HG03280 (cell line): ENCODE results near the gene HTR3D.
"Not testable (repeated sequence)": the region's sequence is repeated elsewhere in the genome, so short reads cannot be mapped to it uniquely, and the experiment has no call there.

Experiments
- ATAC-seq: cut with Tn5 transposase; IDR thresholded peaks from one replicate; pipeline ENCODE4 v1.9.1; 2021; ENCODE audit warnings: mild to moderate bottlenecking, moderate library complexity; ENCODE audit not compliant: unreplicated experiment

Gene HTR3D, protein sequence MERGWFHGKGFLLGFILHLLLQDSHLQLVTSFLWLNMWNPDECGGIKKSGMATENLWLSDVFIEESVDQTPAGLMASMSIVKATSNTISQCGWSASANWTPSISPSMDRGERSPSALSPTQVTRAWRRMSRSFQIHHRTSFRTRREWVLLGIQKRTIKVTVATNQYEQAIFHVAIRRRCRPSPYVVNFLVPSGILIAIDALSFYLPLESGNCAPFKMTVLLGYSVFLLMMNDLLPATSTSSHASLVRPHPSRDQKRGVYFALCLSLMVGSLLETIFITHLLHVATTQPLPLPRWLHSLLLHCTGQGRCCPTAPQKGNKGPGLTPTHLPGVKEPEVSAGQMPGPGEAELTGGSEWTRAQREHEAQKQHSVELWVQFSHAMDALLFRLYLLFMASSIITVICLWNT

DNA sequence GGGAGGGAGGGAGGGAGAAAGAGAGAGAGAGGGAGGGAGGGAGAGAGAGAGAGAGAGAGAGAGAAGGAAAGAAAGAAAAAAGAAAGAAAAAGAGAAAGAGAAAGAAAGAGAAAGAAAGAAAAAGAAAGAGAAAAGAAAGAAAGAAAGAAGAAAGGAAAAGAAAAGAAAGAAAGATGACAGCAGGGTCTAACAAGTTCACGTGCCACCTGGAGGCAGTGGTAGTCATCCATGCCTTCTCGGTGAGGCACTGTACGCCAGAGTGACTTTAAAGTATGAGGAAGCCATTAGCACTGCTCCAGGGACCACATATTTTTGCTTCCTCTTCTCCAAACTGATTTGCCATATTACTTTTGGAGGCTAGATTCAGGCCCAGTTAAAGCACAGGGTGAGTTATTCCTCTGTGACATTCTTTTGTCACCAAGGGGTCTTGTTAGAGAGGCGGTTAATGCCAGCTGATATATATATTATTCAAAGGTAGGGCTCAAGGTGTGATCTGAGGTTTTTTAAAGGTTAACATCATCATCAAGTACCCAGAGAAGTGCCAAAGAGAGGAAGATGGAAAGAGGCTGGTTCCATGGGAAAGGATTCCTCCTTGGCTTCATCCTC lies at the start of gene HTR3D:
TSS of gene HTR3D (plus strand) at position 556 of the 606 bp plus-strand sequence. CDS start at position 556, 0 bp downstream.
- no peak for ATAC-seq

DNA sequence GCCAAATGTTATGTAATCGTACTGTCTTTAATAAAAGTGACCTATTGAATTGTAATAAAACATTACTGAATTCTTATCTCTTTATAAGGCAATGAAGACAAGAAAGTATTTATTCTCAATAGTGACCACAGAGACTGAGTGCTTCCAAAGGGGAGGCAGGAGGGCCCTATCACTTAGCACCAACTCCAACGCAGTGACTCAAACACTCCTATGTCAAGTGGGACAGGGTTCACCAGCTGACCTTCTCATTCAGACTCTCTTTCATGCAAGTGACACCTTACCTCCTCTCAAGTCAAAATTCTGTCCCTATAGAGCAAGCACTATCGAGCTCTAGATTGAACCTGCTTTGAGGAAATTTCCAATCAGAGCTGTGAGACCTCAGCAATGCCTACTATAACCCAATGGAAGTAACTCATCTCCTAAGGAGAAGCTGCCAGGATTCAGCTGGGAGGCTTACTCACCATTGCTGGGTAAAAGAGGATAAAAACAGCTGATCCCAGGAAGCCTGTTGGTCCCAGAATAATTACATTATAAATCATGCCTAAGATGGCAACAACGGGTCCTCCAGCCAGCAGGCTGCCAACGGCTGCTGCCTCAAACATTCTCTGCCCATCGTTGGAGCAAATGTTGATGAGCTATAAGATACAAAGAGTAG lies 49.4 kb upstream of the HTR3D start:
- ATAC-seq, result no peak

DNA sequence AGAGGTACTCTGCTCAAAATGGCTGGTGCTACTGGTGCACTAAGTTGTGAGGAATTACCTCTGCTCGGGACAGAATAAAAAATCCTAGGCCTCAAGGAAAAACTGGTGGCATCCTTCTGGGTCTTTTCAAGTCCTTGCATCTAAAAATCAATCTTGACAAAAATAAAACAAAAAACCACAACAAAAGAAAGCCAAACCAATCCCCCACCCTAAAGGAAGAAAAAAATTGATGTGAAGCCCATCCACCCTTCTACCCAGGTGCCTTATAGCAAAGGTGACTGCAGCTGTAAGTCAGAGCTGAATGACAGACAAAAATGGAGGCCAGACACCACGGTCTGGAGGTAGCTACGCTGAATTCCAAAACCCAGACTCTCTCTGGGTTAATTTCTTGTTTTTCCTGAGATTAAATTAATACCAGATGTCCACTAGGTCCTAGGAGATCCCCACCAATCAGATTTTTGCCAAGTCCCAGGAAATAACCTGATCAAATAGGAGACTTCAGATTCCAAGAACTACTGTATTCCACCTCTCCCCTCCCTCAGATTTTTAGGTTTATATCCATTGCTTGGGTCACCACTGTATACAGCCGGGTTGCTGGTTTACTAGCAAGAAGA lies 47.3 kb upstream of the HTR3D start:
- ATAC-seq, result no peak

DNA sequence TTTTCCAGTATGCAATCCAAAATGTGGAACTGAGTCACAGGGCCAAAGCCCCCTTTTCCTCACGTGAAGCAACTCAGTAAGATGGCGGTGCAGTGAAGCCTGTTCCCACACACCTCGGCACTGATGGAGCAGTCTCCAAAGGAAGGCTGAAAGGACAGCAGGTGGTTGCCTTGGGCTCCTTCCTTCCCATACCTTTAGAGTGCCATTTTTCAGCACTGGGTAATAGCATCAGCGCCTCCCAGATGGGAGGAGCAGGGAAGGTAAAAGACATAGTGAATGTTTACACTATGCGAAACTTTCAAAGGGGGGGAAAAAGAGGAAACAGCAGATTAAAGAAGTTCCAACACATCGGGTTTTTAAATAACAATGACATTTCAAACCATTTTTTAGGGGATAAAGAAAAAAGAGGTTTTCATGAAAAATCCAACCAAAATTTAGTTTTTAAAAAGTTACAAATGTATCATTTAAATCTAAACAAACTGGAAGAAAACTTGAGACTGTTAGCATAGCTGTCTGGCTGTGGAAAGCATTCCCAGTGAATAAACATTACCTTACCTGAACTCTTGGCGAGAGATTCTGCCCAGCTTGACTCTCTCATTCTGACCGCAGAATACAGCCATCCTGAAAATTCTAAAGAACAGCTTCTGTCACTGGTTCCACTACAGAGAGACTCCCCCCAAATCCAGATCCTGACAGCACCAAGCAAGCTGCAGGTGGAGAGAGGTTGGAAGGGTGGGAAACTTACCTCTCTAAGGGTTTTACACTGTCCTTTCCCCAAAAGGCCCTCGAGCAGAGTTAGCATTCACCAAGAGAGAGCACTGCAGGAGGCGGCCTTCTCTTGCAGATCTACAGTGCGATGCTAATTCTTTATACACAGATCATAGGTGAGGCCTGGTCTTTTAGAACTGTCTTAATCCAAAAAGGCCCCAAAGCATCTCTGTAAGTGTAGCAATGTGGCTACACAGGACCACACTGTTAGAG lies 46.5 kb upstream of the HTR3D start:
- no peak for ATAC-seq

DNA sequence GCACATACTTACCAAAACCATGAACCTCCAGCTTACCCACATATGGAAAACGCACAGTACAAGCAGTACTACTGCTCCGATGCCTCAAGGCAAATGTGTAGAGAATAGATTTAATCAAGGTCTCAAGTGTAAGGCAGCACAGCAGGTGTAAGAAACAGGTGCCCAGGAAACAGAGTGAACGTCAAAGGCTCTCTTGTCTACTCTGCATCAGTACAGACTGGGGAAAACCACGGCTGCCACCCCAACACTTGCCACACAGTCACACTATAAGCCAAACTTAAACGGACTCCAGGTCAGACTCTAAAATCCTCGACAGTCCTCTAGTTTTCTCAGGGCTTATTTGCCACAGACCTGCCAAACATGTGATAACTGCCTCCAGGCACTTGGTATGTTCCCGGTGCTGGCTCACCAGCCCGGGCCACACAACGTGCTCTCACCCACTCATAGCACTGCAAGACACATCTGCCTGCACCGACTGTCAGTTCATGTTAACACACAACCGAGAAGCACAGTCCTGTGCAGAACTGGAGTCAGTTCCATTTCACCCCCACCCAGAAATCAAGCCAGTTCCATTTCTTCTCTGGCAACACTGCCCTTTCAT lies 44.4 kb upstream of the HTR3D start:
- ATAC-seq, result no peak

DNA sequence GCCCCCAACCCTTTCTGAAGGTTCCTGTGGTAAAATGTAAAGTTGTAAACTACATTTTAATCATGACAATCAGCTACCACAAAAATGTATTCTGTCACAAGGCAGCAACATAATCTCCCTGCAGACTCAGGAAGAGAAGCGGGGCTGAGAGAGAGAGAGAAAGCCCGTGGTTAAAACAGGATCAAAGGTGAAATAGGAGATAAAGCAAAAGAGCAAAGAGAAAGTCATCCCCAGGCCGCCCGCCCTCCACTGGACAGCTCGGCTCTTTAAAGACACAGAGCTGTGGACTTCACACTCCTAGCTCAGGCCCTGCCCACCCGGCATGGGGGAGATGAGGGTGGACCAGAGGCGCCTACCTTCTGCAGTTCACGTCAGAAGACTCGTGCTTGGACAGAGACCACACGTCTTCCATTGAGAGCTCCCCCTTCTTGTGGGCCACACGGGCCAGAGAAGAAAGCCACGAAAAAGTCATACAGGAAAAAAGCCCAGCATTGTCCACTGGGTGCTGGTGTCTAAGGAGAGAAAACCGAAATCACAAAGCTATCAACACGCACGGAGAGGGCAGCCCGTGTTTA lies 43.2 kb upstream of the HTR3D start:
- no peak for ATAC-seq

DNA sequence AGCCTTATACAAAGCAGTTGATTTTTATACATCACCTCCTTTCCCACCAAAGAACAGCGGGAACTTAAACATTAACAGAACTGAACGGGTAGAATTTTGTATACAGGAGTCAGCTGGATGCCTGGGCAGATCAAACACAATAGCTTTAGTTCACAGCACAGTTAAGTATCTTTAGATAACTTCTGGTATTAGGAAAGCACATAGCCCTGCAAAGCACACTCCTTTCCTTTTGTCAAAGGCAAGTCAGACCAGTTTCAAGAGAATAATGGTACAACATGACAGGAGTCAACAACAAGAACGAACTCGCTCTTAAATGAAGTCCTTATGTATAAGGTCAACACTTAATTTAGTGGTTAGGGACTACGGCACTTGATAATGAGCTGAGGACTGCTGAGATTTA lies 40.1 kb upstream of the HTR3D start:
- ATAC-seq, result no peak

DNA sequence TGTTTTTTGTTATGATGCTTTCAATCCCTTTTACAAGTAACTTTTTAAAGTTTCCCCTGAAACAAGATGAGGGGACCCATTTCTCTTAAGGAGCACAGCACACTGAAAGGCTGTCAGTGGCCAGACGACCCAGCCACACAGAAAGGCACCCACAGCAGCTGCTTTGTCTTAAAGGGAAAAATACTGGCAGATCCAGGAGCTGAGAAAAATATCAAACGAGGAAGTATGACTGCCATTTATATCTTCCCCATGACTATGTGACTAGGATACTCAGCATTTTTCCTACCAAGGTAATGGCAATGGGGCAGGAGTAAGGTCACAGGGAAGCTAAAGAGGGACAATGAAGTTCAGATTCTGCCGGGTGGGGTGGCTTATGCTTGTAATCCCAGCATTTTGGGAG lies 29.8 kb upstream of the HTR3D start:
- no peak for ATAC-seq

DNA sequence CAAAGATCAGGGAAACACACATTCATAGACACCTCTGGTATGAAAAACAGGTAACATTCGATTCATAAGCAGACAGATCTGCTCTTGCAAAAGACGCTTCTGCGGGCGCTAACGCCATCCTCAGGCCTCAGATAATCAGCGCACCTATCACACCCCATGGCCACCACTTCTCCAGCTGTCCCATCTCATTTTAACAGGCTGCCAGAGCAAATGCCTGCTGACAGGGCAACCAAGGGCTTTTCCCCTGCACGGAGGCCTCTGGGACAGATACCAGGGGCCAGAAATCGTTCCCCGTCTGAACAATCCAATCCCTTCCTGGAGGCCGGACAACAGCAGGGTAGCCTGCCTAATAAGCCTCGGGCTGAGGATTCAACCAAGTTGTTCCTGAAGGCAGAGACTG lies 29.1 kb upstream of the HTR3D start:
- ATAC-seq, result no peak

DNA sequence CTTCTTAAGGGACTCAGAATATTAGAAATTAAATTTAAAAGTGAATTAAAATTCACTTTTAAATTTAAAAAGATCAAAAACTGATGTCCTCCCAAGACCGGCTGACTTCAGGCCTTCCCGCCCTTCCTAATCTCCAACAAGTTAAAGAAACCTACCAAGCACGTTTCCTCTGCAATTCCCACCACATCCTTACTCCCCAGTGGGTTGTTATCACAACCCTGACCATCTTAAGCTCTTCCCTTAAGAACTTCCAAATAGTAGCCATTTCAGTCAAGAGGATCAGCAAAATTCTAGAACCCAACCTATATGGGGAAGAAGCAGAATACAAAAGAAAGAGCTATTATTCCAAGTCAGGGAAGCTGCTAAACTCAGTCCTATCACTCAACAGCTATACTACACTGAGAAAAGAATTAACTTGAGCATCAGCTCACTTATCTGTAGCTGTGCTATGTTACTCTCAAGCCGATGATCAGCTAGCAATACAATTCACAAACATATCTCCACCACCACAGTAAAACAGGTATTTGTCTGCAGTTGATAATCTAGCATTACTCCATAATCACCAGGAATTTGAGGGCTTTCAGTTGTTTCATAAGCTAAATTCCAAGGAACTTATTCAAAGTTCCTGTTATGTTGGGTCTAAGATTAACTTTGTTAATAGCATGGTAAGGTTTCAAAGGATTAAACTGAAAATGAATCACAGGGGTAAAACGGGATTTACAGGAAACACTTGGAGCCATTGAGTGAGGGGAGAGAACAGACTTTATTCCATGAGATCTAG lies 28.2 kb upstream of the HTR3D start:
- ATAC-seq, result no peak

DNA sequence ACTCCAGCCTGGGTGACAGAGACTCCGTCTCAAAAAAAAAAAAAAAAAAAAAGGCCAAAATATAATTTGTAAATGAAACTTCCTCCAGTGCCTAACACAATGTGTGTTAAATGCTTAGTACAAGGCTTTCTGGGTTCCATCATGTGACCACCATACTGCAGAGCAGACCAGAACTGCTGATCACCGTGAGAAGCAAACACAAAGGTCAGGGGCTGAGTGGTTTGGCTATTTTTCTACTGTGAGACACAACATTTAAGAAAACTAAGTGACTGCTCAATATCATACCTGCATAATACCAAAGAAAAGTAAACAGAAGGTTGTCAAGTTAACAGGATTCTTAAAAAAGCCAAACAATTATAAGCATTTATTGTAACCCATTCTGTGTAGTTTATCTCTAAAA lies 27.1 kb upstream of the HTR3D start:
- ATAC-seq, result no peak

DNA sequence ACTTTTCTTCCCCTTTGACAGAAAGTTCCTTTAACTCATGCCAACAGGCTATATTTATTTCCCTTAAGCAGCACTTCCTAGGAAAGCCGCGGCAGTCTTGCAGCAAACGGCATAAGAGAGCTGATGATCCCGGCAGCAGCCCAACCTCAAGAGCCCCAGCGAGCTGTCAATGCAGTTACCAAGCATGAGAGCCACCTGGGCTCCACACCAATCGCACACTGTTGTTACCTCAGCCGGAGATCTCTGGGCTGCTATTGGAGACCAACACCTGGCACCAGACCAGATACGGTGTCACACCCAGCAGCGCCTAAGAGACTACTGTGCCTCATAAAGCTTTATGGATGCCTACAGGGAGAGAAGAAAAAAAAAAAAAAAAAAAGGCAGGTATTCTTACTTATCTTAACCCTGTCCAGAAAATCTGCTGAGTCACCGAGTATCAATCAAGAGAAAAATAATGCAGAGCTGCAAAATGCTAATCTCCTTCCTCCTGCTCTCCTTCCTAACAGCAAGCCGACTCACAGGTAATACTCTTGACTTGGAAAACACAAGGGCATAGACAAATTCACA lies 25.5 kb upstream of the HTR3D start:
- no peak for ATAC-seq

DNA sequence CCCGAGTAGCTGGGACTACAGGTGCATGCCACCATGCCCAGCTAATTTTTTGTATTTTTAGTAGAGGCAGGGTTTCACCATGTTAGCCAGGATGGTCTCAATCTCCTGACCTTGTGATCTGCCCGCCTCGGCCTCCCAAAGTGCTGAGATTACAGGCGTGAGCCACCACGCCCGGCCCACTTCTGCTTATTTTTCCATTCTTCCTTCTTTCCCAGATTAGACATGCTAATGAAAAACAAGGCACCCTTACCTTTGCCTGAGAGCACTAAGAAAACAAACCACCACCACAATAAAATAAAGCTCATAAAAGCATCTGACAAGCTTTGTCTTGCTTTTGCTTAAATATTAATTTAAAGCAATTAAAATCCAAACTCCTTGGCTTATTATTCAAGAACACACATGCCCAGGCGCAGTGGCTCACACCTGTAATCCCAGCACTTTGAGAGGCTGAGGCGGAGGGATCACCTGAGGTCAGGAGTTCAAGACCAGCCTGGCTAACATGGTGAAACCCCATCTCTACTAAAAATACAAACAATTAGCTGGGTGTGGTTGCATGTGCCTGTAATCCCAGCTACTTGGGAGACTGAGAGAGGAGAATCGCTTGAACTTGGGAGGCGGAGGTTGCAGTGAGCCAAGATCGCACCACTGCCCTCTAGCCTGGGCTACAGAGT lies 24.3 kb upstream of the HTR3D start:
- not testable (repeated sequence) for ATAC-seq

DNA sequence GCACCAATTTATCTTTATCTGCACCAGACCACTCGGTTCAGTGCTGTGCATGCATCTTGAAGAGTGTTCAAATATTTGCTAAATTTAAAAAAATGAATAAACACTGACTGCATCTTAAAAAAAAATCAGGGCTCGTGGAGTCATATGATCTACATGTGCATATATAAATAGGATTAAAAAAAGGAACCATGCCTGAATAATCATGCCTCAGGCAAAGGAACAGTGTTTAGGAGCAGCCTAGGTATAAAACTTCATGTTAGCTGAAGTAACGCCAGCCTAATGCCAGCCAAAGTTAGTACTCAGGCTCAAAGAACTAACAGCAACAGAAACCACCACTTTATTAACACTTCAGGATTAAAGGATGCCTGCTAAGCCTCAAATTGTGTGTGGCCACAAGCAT lies 23.4 kb upstream of the HTR3D start:
- no peak for ATAC-seq

DNA sequence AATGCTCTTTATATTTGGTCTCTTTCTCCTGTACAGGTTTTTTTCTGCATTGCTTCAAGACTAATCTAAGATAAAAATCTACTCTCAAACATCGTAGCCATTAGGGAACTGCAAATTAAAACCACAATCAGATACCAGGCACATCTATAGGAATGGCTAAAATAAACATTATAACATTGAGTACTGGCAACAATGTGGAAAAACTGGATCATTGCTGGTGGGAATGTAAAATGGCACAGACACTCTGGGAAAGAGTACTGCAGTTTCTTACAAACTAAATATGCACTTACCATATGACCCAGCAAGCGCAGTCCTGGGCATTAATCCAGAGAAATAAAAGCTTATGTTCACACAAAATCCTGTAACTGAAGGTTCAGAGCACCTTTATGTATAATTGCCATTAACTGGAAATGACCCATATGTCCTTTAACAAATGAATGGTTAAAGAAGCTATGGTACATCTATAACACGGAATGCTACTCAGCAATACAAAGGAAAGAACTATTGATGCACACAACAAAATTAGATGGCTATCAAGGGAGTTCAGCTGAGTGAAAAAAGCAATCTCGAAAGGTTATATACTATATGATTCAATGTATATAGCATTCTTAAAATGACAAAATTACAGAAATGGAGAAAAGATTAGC lies 20.2 kb upstream of the HTR3D start:
- no peak for ATAC-seq

DNA sequence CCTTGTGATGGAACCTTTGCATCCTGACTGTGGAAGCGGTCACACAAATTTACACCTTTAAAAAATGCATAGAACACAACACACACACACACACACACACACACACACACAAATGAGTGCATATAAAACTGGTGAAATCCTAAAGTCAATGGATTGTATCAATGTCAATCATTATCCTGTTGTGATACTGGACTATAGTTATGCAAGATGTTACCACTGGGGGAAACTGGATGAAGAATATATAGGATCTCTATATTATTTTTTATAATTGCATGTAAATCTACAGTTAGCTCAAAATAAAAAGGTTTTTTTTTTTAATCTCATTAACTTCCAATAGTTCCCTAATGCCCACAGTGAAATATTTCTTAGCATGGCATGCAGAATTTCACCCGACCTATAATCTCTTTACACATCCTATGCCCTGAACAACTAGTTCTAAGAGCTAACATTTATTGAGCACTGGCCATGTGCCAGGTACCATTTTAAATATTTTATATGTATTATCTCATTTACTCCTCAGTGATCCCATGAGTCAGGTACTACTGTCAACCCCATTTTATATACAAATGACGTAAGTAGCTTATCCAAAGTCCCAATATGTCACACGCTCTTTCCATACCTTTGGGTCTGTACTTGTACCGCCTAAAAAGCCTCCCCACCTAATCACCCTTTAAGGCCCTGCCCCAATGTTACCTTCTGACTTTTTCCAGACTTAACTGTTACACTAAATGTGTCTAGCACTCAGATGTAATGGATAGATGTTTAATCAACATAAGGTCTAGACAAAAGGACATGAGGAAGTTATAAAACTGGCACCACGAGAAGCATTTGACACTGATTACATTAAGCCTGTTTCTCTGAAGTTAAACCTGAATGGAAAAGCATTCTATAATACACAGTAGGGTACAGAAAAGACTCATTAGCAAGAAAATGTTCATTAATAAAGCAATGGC lies 19.3 kb upstream of the HTR3D start:
- ATAC-seq, result no peak
